HepG2 (cell line): Measurements from ENCODE around the gene TFAP2B. TPM values are rescaled to one million over a fixed set of nuclear protein-coding genes. Genes with fewer than 3 reads are reported as not detected.

ENCODE experiments used
- ATAC-seq: fragments of 200-7000 bp; cut with Tn5 transposase; 3 replicates; pipeline ENCODE4 v1.9.1; 2020; ENCODE audit warnings: mild to moderate bottlenecking, moderate library complexity
- BruUV-seq: library from RNA; stranded (reverse); fragments of 400-500 nt; replicated peaks from 2 replicates; lab custom pipeline; 2021; lab: Mats Ljungman, UMichigan
- CTCF ChIA-PET: fragments of 300-600 bp; formaldehyde crosslinking; extraction: SDS; loops from one replicate; lab custom pipeline; 2021; ENCODE audit warnings: low total read pairs, inconsistent platforms, low intra/inter-chr PET ratio; lab: Yijun Ruan, JAX
- POLR2A ChIA-PET: fragments of 350-600 bp; sonication (Branson Sonifier 250); formaldehyde crosslinking; loops from one replicate; lab custom pipeline; 2020; ENCODE audit warnings: antibody characterized with exemption, inconsistent platforms; lab: Yijun Ruan, JAX
- DNase-seq: peaks from one replicate; pipeline ENCODE4 v3.0.0-alpha.2; 2015; ENCODE audit warnings: low spot score
- FAIRE-seq: peaks from 3 replicates; lab custom pipeline; 2011; peaks lifted over from hg19 to GRCh38; lab: Jason Lieb, UNC
- H2AFZ ChIP-seq: one replicate; pipeline ENCODE4 v1.6.1; 2011; ENCODE audit warnings: low read length, inconsistent platforms
- H3K27ac ChIP-seq: fragments of 300-600 bp; 3 replicates; pipeline ENCODE4 v1.8.0; 2011; ENCODE audit warnings: mixed run types, mild to moderate bottlenecking, mixed read lengths, low read length, inconsistent platforms; ENCODE audit not compliant: insufficient read depth; ENCODE audit errors: extremely low read length
- H3K27me3 ChIP-seq, 2 experiments: fragments of 200-600 bp in 1 of 2; 2 replicates in 1 of 2; 3 replicates in 1 of 2; pipeline versions ENCODE4 v1.6.0 to v1.8.0; 2011; ENCODE audit warnings: low read length in 2 of 2, mild to moderate bottlenecking in 2 of 2, moderate library complexity in 2 of 2, inconsistent platforms in 1 of 2; ENCODE audit not compliant: insufficient read depth in 2 of 2, control insufficient read depth in 1 of 2
- H3K36me3 ChIP-seq, 2 experiments: fragments of 200-600 bp in 1 of 2; replicated peaks in 1 of 2; 2 replicates in 1 of 2; 3 replicates in 1 of 2; pipeline versions ENCODE4 v1.5.1 to v1.8.0; 2011; ENCODE audit warnings: low read length in 2 of 2, inconsistent platforms in 1 of 2; ENCODE audit not compliant: insufficient read depth in 2 of 2, control insufficient read depth in 1 of 2
- H3K4me1 ChIP-seq: 2 replicates; pipeline ENCODE4 v1.5.1; 2012; ENCODE audit warnings: low read length, inconsistent platforms; ENCODE audit not compliant: insufficient read depth
- H3K4me2 ChIP-seq: 2 replicates; pipeline ENCODE4 v1.6.0; 2011; ENCODE audit warnings: low read depth, low read length, inconsistent platforms
- H3K4me3 ChIP-seq, 3 experiments: fragments of 200-600 bp in 1 of 3; sonication (generic), shearing (Covaris generic) in 1 of 3; replicated peaks in 1 of 3; 2 replicates each; pipeline ENCODE4 v1.5.1; 2011 to 2016; ENCODE audit warnings: low read length in 3 of 3, inconsistent platforms in 2 of 3, low read depth in 2 of 3, mild to moderate bottlenecking in 2 of 3, control low read depth in 1 of 3, mixed read lengths in 1 of 3; ENCODE audit not compliant: insufficient read depth in 1 of 3
- H3K79me2 ChIP-seq: one replicate; pipeline ENCODE4 v1.6.1; 2011; ENCODE audit warnings: low read length, inconsistent platforms; ENCODE audit not compliant: insufficient read depth
- H3K9ac ChIP-seq: 2 replicates; pipeline ENCODE4 v1.6.0; 2011; ENCODE audit warnings: mild to moderate bottlenecking, low read depth, low read length, inconsistent platforms; ENCODE audit not compliant: insufficient read depth
- H3K9me3 ChIP-seq: 2 replicates; pipeline ENCODE4 v1.5.1; 2012; ENCODE audit warnings: mild to moderate bottlenecking, low read length
- H4K20me1 ChIP-seq: 2 replicates; pipeline ENCODE4 v1.6.0; 2011; ENCODE audit warnings: inconsistent platforms, mild to moderate bottlenecking, low read length, moderate library complexity; ENCODE audit not compliant: insufficient read depth
- ASH2L ChIP-seq: fragments of 300-600, 200-600 bp; sonication (generic); IDR thresholded peaks from 2 replicates; pipeline ENCODE4 v1.7.0; 2017; ENCODE audit warnings: low read depth, mild to moderate bottlenecking, moderate library complexity, mixed read lengths, low read length; ENCODE audit not compliant: insufficient read length
- ATRX ChIP-seq: sonication (generic); formaldehyde crosslinking; IDR thresholded peaks from 2 replicates; pipeline ENCODE4 v1.4.0; 2020; ENCODE audit warnings: missing genetic modification reagents, borderline replicate concordance
- DR1 ChIP-seq: sonication (generic); formaldehyde crosslinking; IDR thresholded peaks from 2 replicates; pipeline ENCODE4 v1.8.0; 2021; ENCODE audit warnings: mild to moderate bottlenecking, missing genetic modification reagents, inconsistent platforms
- ELF3 ChIP-seq: IDR thresholded peaks from 2 replicates; pipeline ENCODE4 v1.6.1; 2016; ENCODE audit warnings: missing genetic modification reagents, missing compliant biosample characterization
- FOSL1 ChIP-seq: sonication (generic); formaldehyde crosslinking; IDR thresholded peaks from 2 replicates; pipeline ENCODE4 v1.9.0; 2021; ENCODE audit warnings: missing genetic modification reagents, borderline replicate concordance
- HNF4G ChIP-seq, 2 experiments: sonication (generic) in 1 of 2; formaldehyde crosslinking in 1 of 2; IDR thresholded peaks; 2 replicates each; pipeline versions ENCODE4 v1.4.0 to v1.6.1; 2011 to 2020; ENCODE audit warnings: borderline replicate concordance in 2 of 2, low read depth in 2 of 2, mild to moderate bottlenecking in 2 of 2, low read length in 1 of 2, missing genetic modification reagents in 1 of 2, moderate library complexity in 1 of 2
- KDM4B ChIP-seq: sonication (generic); formaldehyde crosslinking; IDR thresholded peaks from 2 replicates; pipeline ENCODE4 v1.4.0; 2020; ENCODE audit warnings: missing genetic modification reagents
- KDM6A ChIP-seq: IDR thresholded peaks from 2 replicates; pipeline ENCODE4 v1.6.1; 2016; ENCODE audit warnings: low read depth
- MEIS2 ChIP-seq: sonication (generic); formaldehyde crosslinking; IDR thresholded peaks from 2 replicates; pipeline ENCODE4 v1.9.0; 2021; ENCODE audit warnings: mild to moderate bottlenecking, missing genetic modification reagents
- MYNN ChIP-seq: sonication (generic); formaldehyde crosslinking; IDR thresholded peaks from 2 replicates; pipeline ENCODE4 v1.4.0; 2020; ENCODE audit warnings: mild to moderate bottlenecking, low read depth, missing genetic modification reagents
- RFXANK ChIP-seq: IDR thresholded peaks from 2 replicates; pipeline ENCODE4 v1.6.1; 2016
- SCMH1 ChIP-seq: sonication (generic); formaldehyde crosslinking; IDR thresholded peaks from 2 replicates; pipeline ENCODE4 v1.9.0; 2021; ENCODE audit warnings: missing genetic modification reagents, mild to moderate bottlenecking, borderline replicate concordance
- ZIK1 ChIP-seq: sonication (generic); formaldehyde crosslinking; IDR thresholded peaks from 2 replicates; pipeline ENCODE4 v1.5.0; 2020; ENCODE audit warnings: mild to moderate bottlenecking, low read depth, missing genetic modification reagents, borderline replicate concordance
- ZNF256 ChIP-seq: sonication (generic); formaldehyde crosslinking; conservative IDR thresholded peaks from 2 replicates; pipeline ENCODE4 v1.4.0; 2020; ENCODE audit warnings: missing genetic modification reagents
- ZNF263 ChIP-seq: sonication (generic); formaldehyde crosslinking; IDR thresholded peaks from 2 replicates; pipeline ENCODE4 v1.4.0; 2020; ENCODE audit warnings: missing genetic modification reagents
- ZNF562 ChIP-seq: sonication (generic); formaldehyde crosslinking; IDR thresholded peaks from 2 replicates; pipeline ENCODE4 v1.8.0; 2022; ENCODE audit warnings: missing genetic modification reagents, borderline replicate concordance
- WGBS: methylation state at CpG from one replicate; pipeline ENCODE4 v1.1.6; 2017; ENCODE audit warnings: low lambda C conversion rate; 5-methylcytosine and 5-hydroxymethylcytosine counted together
- in situ Hi-C: cut with HindIII; loops from 2 replicates; pipeline ENCODE4 v1.10.0; 2017; ENCODE audit warnings: low pct_unique_long_range_greater_than_20kb; ENCODE audit not compliant: extremely low pct_ligation_motif_present
- intact Hi-C: fragments of 100-400 bp; cut with micrococcal nuclease; formaldehyde crosslinking; loops from one replicate; pipeline ENCODE4 v1.10.0; 2022; ENCODE audit not compliant: unreplicated experiment
- polyA plus RNA-seq, 8 experiments: library from polyadenylated mRNA; depleted of rRNA in 3 of 8; stranded (reverse) in 7 of 8; unstranded in 1 of 8; fragments of >200 nt; fragmentation: Illumina TruSeq in 4 of 8; extraction: Trizol in 4 of 8; gene quantifications; 2 replicates each; pipeline versions ENCODE4 v1.2.1 to v1.2.3, GENCODE V29; 2011 to 2016; ENCODE audit warnings: low read depth in 4 of 8, missing spikeins in 1 of 8, mixed read lengths in 1 of 8; ENCODE audit not compliant: insufficient read depth in 1 of 8
- total RNA-seq, 5 experiments: library from RNA; depleted of rRNA; stranded (reverse); fragments of >200 nt; fragmentation: Illumina TruSeq; extraction: Trizol; gene quantifications; 2 replicates each; pipeline ENCODE4 v1.2.3, GENCODE V29; 2016; ENCODE audit warnings: low read depth in 1 of 5
- TF ChIP-seq, protein P1 (sequence below): sonication (generic); formaldehyde crosslinking; IDR thresholded peaks from 2 replicates; pipeline ENCODE4 v1.4.0; 2020; ENCODE audit warnings: missing genetic modification reagents
- TF ChIP-seq, protein P2 (sequence below): IDR thresholded peaks from 2 replicates; pipeline ENCODE4 v1.6.1; 2016; ENCODE audit warnings: control low read depth

Gene TFAP2B
- total and polyA plus RNA-seq, 2 of the 13 experiments (the other 11 are each of a cell fraction or from before 2014, with no cell fraction given) = not detected

DNA sequence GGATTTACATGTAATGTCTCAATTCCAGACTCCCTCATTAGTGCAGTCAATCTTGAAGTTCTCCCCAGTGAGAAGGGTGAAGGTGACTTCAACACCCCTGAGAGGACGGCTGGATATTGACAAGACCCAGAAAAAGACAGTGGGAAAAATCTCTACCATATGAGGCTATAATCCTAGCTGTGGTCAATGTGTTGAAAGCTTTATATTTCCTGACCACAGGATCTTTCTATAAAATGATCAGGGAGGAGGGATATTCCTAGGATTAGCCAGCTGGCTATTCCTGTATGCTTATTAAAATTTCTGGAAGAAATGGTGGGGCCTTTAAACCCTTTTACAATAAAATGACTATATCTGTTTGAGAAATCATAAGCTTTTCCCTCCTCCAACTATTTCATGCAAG lies 43.0 kb downstream of the TFAP2B start:
- no peaks in the 10 kb centered on the region for H4K20me1 ChIP-seq
- 0% methylated on average over 1 of the region's 1 CpG for WGBS
- H3K9ac ChIP-seq = no peak overlapping the region
- FAIRE-seq (no peak), ATAC-seq (no peak), DNase-seq (no peak)
- no peak overlapping the region for H2AFZ ChIP-seq
- no peak overlapping the region for H3K27ac ChIP-seq
- POLR2A ChIA-PET = no interaction called here
- H3K4me2 ChIP-seq = no peak overlapping the region
- BruUV-seq = no TSS peak
- H3K36me3 ChIP-seq = no peaks in the 10 kb centered on the region
- H3K9me3 ChIP-seq = no peaks in the 10 kb centered on the region
- CTCF ChIA-PET = no interaction called here
- H3K27me3 ChIP-seq = no peaks in the 10 kb centered on the region
- TF ChIP-seq MEIS2 (no peak), ZIK1 (no peak), ZNF256 (CRISPR knock-in tag) (no peak), ATRX (CRISPR knock-in tag) (no peak), ELF3 (CRISPR knock-in tag) (no peak), HNF4G (IDR thresholded peaks at IDR 0.05; ENCODE audit: borderline replicate concordance, low read depth, low read length) (no peak), HNF4G (CRISPR knock-in tag; IDR thresholded peaks at IDR 0.05; ENCODE audit: borderline replicate concordance, low read depth) (no peak), ZNF263 (no peak), KDM4B (no peak), KDM6A (CRISPR knock-in tag) (no peak), FOSL1 (CRISPR knock-in tag) (no peak), RFXANK (CRISPR knock-in tag) (no peak), ASH2L (no peak), DR1 (CRISPR knock-in tag) (no peak), MYNN (CRISPR knock-in tag) (no peak), SCMH1 (CRISPR knock-in tag) (no peak), ZNF562 (no peak)
- TF ChIP-seq, protein P1, sequence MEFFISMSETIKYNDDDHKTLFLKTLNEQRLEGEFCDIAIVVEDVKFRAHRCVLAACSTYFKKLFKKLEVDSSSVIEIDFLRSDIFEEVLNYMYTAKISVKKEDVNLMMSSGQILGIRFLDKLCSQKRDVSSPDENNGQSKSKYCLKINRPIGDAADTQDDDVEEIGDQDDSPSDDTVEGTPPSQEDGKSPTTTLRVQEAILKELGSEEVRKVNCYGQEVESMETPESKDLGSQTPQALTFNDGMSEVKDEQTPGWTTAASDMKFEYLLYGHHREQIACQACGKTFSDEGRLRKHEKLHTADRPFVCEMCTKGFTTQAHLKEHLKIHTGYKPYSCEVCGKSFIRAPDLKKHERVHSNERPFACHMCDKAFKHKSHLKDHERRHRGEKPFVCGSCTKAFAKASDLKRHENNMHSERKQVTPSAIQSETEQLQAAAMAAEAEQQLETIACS (CRISPR knock-in tag) = no peak
- TF ChIP-seq, protein P2, sequence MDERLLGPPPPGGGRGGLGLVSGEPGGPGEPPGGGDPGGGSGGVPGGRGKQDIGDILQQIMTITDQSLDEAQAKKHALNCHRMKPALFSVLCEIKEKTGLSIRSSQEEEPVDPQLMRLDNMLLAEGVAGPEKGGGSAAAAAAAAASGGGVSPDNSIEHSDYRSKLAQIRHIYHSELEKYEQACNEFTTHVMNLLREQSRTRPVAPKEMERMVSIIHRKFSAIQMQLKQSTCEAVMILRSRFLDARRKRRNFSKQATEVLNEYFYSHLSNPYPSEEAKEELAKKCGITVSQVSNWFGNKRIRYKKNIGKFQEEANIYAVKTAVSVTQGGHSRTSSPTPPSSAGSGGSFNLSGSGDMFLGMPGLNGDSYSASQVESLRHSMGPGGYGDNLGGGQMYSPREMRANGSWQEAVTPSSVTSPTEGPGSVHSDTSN (CRISPR knock-in tag) = no peak
- no peaks in the 10 kb centered on the region for H3K4me1 ChIP-seq
- H3K4me3 ChIP-seq = no peak overlapping the region
- intact Hi-C loops = no loop called here
- in situ Hi-C loops = no loop called here
- H3K79me2 ChIP-seq = no peaks in the 10 kb centered on the region
